Measurements from ENCODE around the gene C5orf63. TPM values are rescaled to one million over a fixed set of nuclear protein-coding genes. Genes with fewer than 3 reads are reported as not detected.

The C5orf63 gene
- total and polyA plus RNA-seq, 2 of the 13 experiments (the other 11 are each of a cell fraction or from before 2014, with no cell fraction given) = 7.9 to 8.8 TPM

DNA sequence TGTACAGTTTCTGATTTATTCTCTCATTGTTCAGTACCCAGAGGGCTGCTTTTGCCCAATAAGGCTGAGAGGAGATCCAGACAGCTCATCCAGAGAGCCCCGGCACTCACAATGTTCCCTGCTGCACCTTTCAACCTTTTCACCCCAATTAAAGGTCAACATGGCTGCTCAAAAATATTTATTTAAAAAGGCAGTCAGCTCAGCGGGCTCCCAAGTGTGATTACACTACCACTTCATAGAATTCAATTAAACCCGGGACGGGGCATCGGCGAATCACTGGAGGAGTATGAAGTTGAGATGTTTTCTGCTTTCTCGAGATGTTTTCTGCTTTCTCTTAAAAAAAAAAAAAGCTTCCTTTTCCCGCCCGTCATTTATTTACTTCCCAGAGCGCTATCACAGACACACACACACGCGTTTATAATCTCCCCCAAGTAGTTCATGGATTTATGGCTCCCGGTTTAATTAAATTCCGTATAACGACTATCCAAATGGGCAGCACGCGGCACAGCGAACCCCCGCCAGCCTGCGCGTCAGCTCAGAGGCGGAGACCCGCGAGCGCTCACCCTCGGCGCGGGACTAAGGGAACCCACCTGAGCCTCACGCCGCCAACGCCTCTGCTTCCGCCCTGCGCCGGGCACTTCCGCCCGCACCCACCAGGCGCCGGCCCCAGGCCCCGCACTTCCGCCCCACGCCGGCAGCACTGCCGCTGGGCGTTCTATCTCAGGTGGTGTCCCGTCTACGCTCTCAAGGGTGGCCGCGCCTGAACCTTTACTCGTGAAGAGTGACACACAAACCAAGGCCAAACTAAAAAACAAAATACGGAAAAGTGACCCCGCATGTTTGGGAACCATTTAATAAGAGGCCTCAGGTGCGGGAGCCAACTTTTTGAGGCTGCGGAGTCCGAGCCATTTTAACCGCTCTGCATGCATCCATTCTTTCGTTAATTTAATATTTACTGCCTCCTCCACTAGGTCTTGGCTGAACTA is at the start of gene C5orf63 (continued):
- 0 out of 4 replicates have a peak, but pooled peaks of 1 of the 2 experiments have one; percentile 9 for TF ChIP-seq EP300 (IDR thresholded peaks at IDR 0.05; ENCODE audit: low read depth in 2 of 2, low read length in 2 of 2)
- no peak for TF ChIP-seq EP300 (CRISPR knock-in tag; IDR thresholded peaks at IDR 0.05; ENCODE audit: borderline replicate concordance)
- TF ChIP-seq, protein P1, sequence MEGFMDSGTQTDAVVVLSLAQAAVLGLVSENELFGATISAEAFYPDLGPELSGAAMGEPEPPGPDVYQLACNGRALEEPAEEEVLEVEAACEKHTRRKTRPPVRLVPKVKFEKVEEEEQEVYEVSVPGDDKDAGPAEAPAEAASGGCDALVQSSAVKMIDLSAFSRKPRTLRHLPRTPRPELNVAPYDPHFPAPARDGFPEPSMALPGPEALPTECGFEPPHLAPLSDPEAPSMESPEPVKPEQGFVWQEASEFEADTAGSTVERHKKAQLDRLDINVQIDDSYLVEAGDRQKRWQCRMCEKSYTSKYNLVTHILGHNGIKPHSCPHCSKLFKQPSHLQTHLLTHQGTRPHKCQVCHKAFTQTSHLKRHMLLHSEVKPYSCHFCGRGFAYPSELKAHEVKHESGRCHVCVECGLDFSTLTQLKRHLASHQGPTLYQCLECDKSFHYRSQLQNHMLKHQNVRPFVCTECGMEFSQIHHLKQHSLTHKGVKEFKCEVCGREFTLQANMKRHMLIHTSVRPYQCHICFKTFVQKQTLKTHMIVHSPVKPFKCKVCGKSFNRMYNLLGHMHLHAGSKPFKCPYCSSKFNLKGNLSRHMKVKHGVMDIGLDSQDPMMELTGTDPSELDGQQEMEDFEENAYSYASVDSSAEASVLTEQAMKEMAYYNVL (CRISPR knock-in tag; IDR thresholded peaks at IDR 0.05; ENCODE audit: borderline replicate concordance) = peak; percentile 34; the same call in 1 of the 2 replicates
- TF ChIP-seq IKZF1 (IDR thresholded peaks at IDR 0.05) = no peak
- peak; percentile 89 for TF ChIP-seq ZNF446 (CRISPR knock-in tag; IDR thresholded peaks at IDR 0.05)
- no peak for TF ChIP-seq GTF2F1 (IDR thresholded peaks at IDR 0.05; ENCODE audit: low read length)
- peak; percentile 71; the same call in 1 of the 2 replicates for TF ChIP-seq ZNF776 (CRISPR knock-in tag; IDR thresholded peaks at IDR 0.05)
- TF ChIP-seq, protein P2, sequence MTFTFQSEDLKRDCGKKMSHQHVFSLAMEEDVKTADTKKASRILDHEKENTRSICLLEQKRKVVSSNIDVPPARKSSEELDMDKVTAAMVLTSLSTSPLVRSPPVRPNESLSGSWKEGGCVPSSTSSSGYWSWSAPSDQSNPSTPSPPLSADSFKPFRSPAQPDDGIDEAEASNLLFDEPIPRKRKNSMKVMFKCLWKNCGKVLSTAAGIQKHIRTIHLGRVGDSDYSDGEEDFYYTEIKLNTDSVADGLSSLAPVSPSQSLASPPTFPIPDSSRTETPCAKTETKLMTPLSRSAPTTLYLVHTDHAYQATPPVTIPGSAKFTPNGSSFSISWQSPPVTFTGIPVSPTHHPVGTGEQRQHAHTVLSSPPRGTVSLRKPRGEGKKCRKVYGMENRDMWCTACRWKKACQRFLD (CRISPR knock-in tag; IDR thresholded peaks at IDR 0.05; ENCODE audit: borderline replicate concordance) = peak; percentile 95; the same call in 1 of the 2 replicates
- TF ChIP-seq HDAC2 (CRISPR knock-in tag; IDR thresholded peaks at IDR 0.05) = peak; percentile 60
- TF ChIP-seq, protein P3, sequence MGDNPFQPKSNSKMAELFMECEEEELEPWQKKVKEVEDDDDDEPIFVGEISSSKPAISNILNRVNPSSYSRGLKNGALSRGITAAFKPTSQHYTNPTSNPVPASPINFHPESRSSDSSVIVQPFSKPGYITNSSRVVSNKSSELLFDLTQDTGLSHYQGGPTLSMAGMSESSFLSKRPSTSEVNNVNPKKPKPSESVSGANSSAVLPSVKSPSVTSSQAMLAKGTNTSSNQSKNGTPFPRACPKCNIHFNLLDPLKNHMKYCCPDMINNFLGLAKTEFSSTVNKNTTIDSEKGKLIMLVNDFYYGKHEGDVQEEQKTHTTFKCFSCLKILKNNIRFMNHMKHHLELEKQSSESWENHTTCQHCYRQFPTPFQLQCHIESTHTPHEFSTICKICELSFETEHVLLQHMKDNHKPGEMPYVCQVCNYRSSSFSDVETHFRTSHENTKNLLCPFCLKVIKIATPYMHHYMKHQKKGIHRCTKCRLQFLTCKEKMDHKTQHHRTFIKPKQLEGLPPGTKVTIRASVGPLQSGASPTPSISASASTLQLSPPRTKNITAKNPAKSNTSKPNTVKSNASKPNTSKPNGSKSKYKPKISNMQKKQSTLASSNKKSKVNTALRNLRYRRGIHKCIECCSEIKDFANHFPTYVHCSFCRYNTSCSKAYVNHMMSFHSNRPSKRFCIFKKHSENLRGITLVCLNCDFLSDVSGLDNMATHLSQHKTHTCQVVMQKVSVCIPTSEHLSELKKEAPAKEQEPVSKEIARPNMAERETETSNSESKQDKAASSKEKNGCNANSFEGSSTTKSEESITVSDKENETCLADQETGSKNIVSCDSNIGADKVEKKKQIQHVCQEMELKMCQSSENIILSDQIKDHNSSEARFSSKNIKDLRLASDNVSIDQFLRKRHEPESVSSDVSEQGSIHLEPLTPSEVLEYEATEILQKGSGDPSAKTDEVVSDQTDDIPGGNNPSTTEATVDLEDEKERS (CRISPR knock-in tag; IDR thresholded peaks at IDR 0.05) = no peak
- TF ChIP-seq, protein P4, sequence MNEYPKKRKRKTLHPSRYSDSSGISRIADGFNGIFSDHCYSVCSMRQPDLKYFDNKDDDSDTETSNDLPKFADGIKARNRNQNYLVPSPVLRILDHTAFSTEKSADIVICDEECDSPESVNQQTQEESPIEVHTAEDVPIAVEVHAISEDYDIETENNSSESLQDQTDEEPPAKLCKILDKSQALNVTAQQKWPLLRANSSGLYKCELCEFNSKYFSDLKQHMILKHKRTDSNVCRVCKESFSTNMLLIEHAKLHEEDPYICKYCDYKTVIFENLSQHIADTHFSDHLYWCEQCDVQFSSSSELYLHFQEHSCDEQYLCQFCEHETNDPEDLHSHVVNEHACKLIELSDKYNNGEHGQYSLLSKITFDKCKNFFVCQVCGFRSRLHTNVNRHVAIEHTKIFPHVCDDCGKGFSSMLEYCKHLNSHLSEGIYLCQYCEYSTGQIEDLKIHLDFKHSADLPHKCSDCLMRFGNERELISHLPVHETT (CRISPR knock-in tag; conservative IDR thresholded peaks at IDR 0.05) = no peak
- TF ChIP-seq, protein P5, sequence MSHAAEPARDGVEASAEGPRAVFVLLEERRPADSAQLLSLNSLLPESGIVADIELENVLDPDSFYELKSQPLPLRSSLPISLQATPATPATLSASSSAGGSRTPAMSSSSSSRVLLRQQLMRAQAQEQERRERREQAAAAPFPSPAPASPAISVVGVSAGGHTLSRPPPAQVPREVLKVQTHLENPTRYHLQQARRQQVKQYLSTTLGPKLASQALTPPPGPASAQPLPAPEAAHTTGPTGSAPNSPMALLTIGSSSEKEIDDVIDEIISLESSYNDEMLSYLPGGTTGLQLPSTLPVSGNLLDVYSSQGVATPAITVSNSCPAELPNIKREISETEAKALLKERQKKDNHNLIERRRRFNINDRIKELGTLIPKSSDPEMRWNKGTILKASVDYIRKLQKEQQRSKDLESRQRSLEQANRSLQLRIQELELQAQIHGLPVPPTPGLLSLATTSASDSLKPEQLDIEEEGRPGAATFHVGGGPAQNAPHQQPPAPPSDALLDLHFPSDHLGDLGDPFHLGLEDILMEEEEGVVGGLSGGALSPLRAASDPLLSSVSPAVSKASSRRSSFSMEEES (CRISPR knock-in tag; IDR thresholded peaks at IDR 0.05) = no peak
- TF ChIP-seq REPIN1 (CRISPR knock-in tag; IDR thresholded peaks at IDR 0.05; ENCODE audit: borderline replicate concordance, low read depth) = 0 out of 2 replicates have a peak, but pooled peaks have one; percentile 45
- TF ChIP-seq ZNF790 (CRISPR knock-in tag; IDR thresholded peaks at IDR 0.05; ENCODE audit: borderline replicate concordance) = peak; percentile 91
- TF ChIP-seq ZNF7 (CRISPR knock-in tag; IDR thresholded peaks at IDR 0.05) = no peak
- no peak for TF ChIP-seq SMC3 (IDR thresholded peaks at IDR 0.05; ENCODE audit: low read length)
